ENCODE results near the gene ZNF469. TPM values are rescaled to one million over a fixed set of nuclear protein-coding genes. Genes with fewer than 3 reads are reported as not detected.

ZNF469 gene
- total RNA-seq, 1 experiment from 2014 or later, result 0.50 TPM

DNA sequence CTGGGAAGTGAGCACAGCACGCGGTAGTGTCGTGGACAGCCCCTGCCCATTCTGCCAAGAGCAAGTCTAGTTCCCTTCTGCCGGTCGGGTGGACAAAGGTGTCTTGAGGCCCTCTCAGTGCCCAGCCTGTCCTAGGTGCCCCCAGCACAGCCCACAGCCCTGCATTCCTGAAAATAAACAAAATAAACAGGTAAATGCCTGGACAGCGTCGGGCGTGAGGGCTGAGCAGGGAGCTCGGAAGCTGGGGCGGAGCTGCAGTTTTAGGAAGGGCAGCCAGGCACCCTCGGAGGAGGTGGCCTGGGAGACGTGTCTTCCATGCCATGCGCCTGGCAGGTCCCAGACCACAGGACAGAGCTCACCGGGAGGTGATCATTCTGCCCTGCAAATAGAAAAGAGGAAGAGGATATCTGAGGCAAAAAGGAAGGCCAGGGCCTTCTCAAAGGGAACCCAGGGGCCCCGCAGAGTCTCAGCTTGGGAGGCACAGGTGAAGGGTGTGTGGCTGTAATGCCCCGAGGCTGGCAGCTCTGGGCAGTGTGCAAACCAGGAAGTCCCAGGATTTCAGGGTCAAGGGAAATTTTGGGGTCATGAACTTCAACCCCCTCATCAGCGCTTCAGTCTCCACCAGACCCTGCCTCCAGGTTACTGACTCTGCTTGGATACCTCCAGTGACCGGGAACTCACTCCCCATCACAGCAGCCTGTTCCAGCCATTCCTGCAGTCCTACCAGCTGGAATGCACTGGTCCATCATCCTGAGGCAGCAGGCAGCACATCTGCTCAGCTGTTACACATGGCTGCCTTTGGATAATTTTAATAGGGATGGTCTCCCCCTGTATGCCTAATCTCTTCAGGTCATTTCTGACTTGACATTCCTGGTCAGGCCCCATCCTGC, 1.7 kb downstream of the ZNF469 start:
- Mint-ChIP-seq H3K27ac (ENCODE audit: unreplicated experiment) (no peak overlapping the region), H3K4me3 (ENCODE audit: low read depth, unreplicated experiment) (no peak overlapping the region), H3K4me1 (ENCODE audit: low read depth, unreplicated experiment) (peaks cover 19% of the 10 kb centered on the region), H3K27me3 (ENCODE audit: unreplicated experiment) (peaks cover 14% of the 10 kb centered on the region), H3K36me3 (ENCODE audit: insufficient read depth, unreplicated experiment) (no peaks in the 10 kb centered on the region), H3K9me3 (ENCODE audit: low read depth, unreplicated experiment) (no peaks in the 10 kb centered on the region)
- no peak for DNase-seq
- intact Hi-C loops (cut with micrococcal nuclease; ENCODE audit: unreplicated experiment), result no loop called here
- CTCF ChIA-PET, result interaction anchor here (0.5 kb wide), 1 partner anchor 27 kb away, joined by 3 read pairs; no protein-coding TSS in a partner anchor
- no TSS peak for BruUV-seq (replicated peaks)
- no peak for TF ChIP-seq CTCF (IDR thresholded peaks at IDR 0.05; ENCODE audit: unreplicated experiment)

GRCh38 chr16:88385112-88385594, 2.4 kb downstream of the ZNF469 start:
- Mint-ChIP-seq H3K4me3 (ENCODE audit: low read depth, unreplicated experiment) (no peak overlapping the region), H3K27me3 (ENCODE audit: unreplicated experiment) (peaks cover 19% of the 10 kb centered on the region), H3K27ac (ENCODE audit: unreplicated experiment) (no peak overlapping the region), H3K9me3 (ENCODE audit: low read depth, unreplicated experiment) (no peaks in the 10 kb centered on the region), H3K36me3 (ENCODE audit: insufficient read depth, unreplicated experiment) (peaks cover 4% of the 10 kb centered on the region), H3K4me1 (ENCODE audit: low read depth, unreplicated experiment) (peaks cover 26% of the 10 kb centered on the region)
- no peak for DNase-seq
- no TSS peak for BruUV-seq (replicated peaks)
- CTCF ChIA-PET, result interaction anchor here (0.5 kb wide), 1 partner anchor 26 kb away, joined by 3 read pairs; no protein-coding TSS in a partner anchor
- intact Hi-C loops (cut with micrococcal nuclease; ENCODE audit: unreplicated experiment), result no loop called here
- TF ChIP-seq CTCF (IDR thresholded peaks at IDR 0.05; ENCODE audit: unreplicated experiment), result no peak

DNA sequence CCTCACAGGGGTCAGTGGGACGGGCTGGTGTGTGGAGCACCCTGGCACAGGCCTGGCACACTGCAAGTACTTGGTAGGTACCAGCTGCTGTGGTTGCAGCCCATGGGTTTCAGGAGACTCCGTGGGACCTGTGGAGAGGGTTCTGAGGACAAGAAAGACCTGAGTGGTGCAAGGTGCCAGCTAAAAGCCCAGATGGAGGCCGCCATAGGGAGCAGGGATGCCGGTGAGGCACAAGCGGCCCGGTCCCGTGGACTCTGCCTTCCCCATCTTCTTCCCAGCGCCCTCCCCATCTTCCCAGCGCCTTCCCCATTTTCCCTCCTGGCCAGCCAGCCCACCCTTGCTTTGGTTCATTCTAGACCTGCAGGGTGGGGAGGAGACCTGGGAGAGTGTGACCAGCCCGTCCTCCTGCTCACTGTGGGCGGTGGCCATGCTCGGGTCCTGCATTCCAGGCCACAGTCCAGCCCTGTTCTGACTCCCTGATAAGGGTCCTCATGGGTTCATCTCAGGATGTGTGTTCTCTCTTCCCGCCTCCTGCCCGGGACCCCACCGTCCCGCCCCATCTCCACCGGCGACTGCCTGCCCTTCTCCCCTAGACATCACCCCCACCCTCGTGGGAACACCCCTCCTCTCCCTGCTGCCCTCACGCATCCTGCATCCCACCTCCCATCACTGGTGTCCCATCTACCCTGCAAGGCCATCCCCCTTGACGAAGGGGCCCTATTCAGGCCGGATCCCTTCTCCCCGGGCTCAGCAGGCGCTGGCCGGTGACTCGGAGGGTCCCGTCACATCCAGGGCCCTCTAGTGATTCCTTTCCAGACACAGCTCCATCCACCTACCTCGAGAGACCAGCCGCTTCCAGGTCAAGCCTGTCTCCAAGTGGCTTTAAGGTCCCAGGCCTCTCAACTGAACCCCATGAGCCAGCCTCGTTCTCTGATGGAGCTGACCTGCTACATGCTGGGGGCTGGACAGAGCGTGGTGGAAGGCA, 3.4 kb downstream of the ZNF469 start:
- no peak overlapping the region for H3K4me3 Mint-ChIP-seq (ENCODE audit: low read depth, unreplicated experiment)
- peaks cover 4% of the 10 kb centered on the region for H3K36me3 Mint-ChIP-seq (ENCODE audit: insufficient read depth, unreplicated experiment)
- no peaks in the 10 kb centered on the region for H3K9me3 Mint-ChIP-seq (ENCODE audit: low read depth, unreplicated experiment)
- peaks cover 28% of the 10 kb centered on the region for H3K27me3 Mint-ChIP-seq (ENCODE audit: unreplicated experiment)
- no peak for TF ChIP-seq CTCF (IDR thresholded peaks at IDR 0.05; ENCODE audit: unreplicated experiment)
- intact Hi-C loops (cut with micrococcal nuclease; ENCODE audit: unreplicated experiment), result no loop called here
- BruUV-seq (replicated peaks), result no TSS peak
- CTCF ChIA-PET, result no interaction called here
- peaks cover 26% of the 10 kb centered on the region for H3K4me1 Mint-ChIP-seq (ENCODE audit: low read depth, unreplicated experiment)
- H3K27ac Mint-ChIP-seq (ENCODE audit: unreplicated experiment), result no peak overlapping the region
- DNase-seq, result no peak

DNA sequence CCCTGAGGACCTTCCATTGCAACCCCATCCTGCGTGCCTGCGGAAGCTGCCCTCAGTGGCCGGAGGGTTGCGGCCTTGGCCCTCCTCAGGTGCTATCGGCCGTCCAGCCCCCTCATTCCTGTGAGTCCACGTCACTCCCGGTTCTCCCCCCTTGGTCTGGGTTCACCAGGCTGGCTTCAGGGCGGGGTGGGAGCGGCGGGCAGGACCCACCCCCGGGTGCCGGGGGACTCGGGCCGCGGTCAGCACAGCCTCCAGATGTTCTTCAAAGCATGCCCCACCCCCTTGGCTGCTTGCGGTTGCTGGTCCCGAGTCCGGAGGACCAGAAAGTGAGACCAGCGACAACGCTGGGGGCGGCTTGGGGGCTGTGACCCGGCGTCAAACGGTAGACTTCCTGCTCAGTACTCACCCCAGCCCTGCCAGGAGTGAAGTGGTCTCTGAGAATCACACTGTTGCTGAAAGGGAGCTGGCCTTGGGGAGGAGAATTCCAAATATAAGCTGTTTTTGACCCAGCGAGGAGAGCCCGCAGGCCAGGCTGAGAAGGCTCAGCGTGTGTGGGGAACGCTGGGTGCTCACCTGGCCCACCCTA, 4.5 kb downstream of the ZNF469 start:
- DNase-seq, result no peak
- CTCF ChIA-PET, result interaction anchor here (1.6 kb wide), 2 partner anchors 12 to 19 kb away, joined by 3 to 5 read pairs; no protein-coding TSS in a partner anchor
- H3K27ac Mint-ChIP-seq (ENCODE audit: unreplicated experiment), result no peak overlapping the region
- H3K4me1 Mint-ChIP-seq (ENCODE audit: low read depth, unreplicated experiment), result peaks cover 26% of the 10 kb centered on the region
- no peak for TF ChIP-seq CTCF (IDR thresholded peaks at IDR 0.05; ENCODE audit: unreplicated experiment)
- no peak overlapping the region for H3K4me3 Mint-ChIP-seq (ENCODE audit: low read depth, unreplicated experiment)
- intact Hi-C loops (cut with micrococcal nuclease; ENCODE audit: unreplicated experiment), result no loop called here
- H3K36me3 Mint-ChIP-seq (ENCODE audit: insufficient read depth, unreplicated experiment), result peaks cover 4% of the 10 kb centered on the region
- H3K27me3 Mint-ChIP-seq (ENCODE audit: unreplicated experiment), result peaks cover 40% of the 10 kb centered on the region
- BruUV-seq (replicated peaks), result no TSS peak
- H3K9me3 Mint-ChIP-seq (ENCODE audit: low read depth, unreplicated experiment), result no peaks in the 10 kb centered on the region

Measured in Calu3 (cell line).